Transverse colon (tissue), 4 donors: ENCODE results near the gene CDCA3. TPM values are rescaled to one million over a fixed set of nuclear protein-coding genes. Genes with fewer than 3 reads are reported as not detected.

ENCODE experiments used
- DNase-seq: peaks from one replicate; pipeline ENCODE4 v3.0.0-alpha.2; 2019
- H3K27ac ChIP-seq, 4 donors: fragments of 200-600 bp; sonication (generic); 2 replicates each; pipeline ENCODE4 v1.5.1; 2016 to 2018; ENCODE audit warnings: inconsistent platforms in 4 of 4
- H3K27me3 ChIP-seq: fragments of 200-600 bp; sonication (generic); 2 replicates; pipeline ENCODE4 v1.5.1; 2017; ENCODE audit warnings: inconsistent platforms
- H3K36me3 ChIP-seq, 4 donors: fragments of 200-600 bp; sonication (generic); 2 replicates each; pipeline ENCODE4 v1.5.1; 2017 to 2019; ENCODE audit warnings: inconsistent platforms in 4 of 4
- H3K4me1 ChIP-seq, 4 donors: fragments of 200-600 bp; sonication (generic); 2 replicates each; pipeline ENCODE4 v1.5.1; 2017 to 2020; ENCODE audit warnings: inconsistent platforms in 4 of 4
- H3K4me3 ChIP-seq, 4 donors: fragments of 200-600 bp; sonication (generic); 1 replicate in 1 of 4; 2 replicates in 3 of 4; pipeline versions ENCODE4 v1.5.1 to v1.6.1; 2017 to 2019; ENCODE audit warnings: inconsistent platforms in 4 of 4
- H3K9me3 ChIP-seq, 2 donors: fragments of 200-600 bp; sonication (generic); 2 replicates each; pipeline ENCODE4 v1.5.1; 2017 to 2019; ENCODE audit warnings: inconsistent platforms in 2 of 2
- EP300 ChIP-seq: sonication (generic); formaldehyde crosslinking; IDR thresholded peaks from one replicate; pipeline ENCODE4 v1.6.1; 2017; ENCODE audit warnings: antibody characterized with exemption, low read depth
- POLR2A ChIP-seq: fragments of 450-650 bp; IDR thresholded peaks from one replicate; pipeline ENCODE4 v1.6.1; 2016; ENCODE audit warnings: antibody characterized with exemption, mild to moderate bottlenecking, moderate library complexity
- POLR2AphosphoS5 ChIP-seq, 3 donors: sonication (generic); formaldehyde crosslinking; IDR thresholded peaks; one replicate each; pipeline ENCODE4 v1.6.1; 2016; ENCODE audit warnings: antibody characterized with exemption in 3 of 3
- WGBS, 2 donors: methylation state at CpG; one replicate each; pipeline ENCODE4 v1.1.5; 2018; ENCODE audit warnings: low coverage in 1 of 2; 5-methylcytosine and 5-hydroxymethylcytosine counted together
- in situ Hi-C, 4 donors: fragments of 200-750 bp; cut with MboI; loops; one replicate each; pipeline versions ENCODE4 v1.15.0 to v1.15.1; 2017; ENCODE audit warnings: low sequenced_read_pairs in 3 of 4, low pct_ligation_motif_present in 1 of 4, low pct_unique_long_range_greater_than_20kb in 1 of 4
- intact Hi-C: fragments of 100-400 bp; cut with DNase I; formaldehyde crosslinking; loops from one replicate; pipeline ENCODE4 v1.15.1; 2023; ENCODE audit warnings: low total_unique reads
- total RNA-seq, 4 donors: library from RNA; depleted of rRNA; stranded (reverse); fragments of >200 nt; gene quantifications; one replicate each; pipeline ENCODE4 v1.1.0, GENCODE V29; 2016
- TF ChIP-seq, protein P1 (sequence below), 5 experiments: fragments of 200-600 bp in 3 of 5; fragments of 450-650 bp in 2 of 5; sonication (generic) in 3 of 5; IDR thresholded peaks; 1 replicate in 2 of 5; 2 replicates in 3 of 5; pipeline ENCODE4 v1.5.1; 2016 to 2017; ENCODE audit warnings: antibody characterized with exemption in 5 of 5, inconsistent platforms in 3 of 5, mild to moderate bottlenecking in 2 of 5, moderate library complexity in 1 of 5

CDCA3 gene
- total RNA-seq, 4 donors from 2014 or later, result 3.0 to 8.8 (median 3.3) TPM; not detected in 1

DNA sequence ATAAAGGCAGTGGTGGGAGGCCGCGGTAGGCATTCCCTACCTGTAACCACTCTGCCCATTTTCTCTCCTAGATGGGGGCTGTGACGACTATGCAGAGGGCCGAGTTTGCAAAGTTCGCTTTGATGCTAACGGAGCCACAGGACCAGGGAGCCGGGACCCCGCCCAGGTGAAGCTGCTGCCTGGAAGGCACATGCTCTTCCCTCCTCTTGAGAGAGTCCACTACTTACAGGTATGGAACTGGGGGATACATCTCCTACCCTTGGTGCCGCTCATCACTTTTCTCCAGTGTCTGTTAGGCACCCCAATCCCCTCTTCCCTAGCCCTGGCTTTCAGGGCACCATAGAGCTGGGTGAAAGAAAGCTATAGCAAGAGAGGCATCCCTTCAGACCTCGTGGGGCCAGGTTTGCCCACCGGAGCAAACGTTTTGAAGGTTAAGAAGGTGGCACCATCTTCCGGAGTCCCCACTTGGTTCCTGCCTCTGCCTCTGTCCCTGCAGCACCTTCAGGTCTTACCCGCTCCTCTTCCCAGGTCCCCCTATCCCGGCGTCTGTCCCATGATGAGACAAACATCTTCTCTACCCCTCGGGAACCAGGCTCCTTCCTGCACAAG lies 24.9 kb downstream of the CDCA3 start:
- no peak for DNase-seq
- no peak overlapping the region for H3K4me3 ChIP-seq
- no peak overlapping the region for H3K27ac ChIP-seq
- 76 to 87% methylated on average over 3 to 17 of the region's 17 CpGs for WGBS, 2 donors
- H3K4me1 ChIP-seq, result peaks cover 14 to 43% (median 28%) of the 10 kb centered on the region in 4 donors
- TF ChIP-seq POLR2AphosphoS5 (IDR thresholded peaks at IDR 0.05) (no peak), EP300 (no peak), POLR2A (no peak)
- TF ChIP-seq, protein P1, sequence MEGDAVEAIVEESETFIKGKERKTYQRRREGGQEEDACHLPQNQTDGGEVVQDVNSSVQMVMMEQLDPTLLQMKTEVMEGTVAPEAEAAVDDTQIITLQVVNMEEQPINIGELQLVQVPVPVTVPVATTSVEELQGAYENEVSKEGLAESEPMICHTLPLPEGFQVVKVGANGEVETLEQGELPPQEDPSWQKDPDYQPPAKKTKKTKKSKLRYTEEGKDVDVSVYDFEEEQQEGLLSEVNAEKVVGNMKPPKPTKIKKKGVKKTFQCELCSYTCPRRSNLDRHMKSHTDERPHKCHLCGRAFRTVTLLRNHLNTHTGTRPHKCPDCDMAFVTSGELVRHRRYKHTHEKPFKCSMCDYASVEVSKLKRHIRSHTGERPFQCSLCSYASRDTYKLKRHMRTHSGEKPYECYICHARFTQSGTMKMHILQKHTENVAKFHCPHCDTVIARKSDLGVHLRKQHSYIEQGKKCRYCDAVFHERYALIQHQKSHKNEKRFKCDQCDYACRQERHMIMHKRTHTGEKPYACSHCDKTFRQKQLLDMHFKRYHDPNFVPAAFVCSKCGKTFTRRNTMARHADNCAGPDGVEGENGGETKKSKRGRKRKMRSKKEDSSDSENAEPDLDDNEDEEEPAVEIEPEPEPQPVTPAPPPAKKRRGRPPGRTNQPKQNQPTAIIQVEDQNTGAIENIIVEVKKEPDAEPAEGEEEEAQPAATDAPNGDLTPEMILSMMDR (IDR thresholded peaks at IDR 0.05), result no peak
- peaks cover 67% of the 10 kb centered on the region for H3K27me3 ChIP-seq
- no peaks in the 10 kb centered on the region for H3K9me3 ChIP-seq
- in situ Hi-C loops (loop anchor here in 3 of 4 donors (10.0 to 25.0 kb wide), 2 partner anchors 81 to 89 kb away; no protein-coding TSS in a partner anchor), intact Hi-C loops (loop anchor here (5.0 kb wide), 1 partner anchor 89 kb away; no protein-coding TSS in a partner anchor)
- H3K36me3 ChIP-seq, result no peaks in the 10 kb centered on the region

DNA sequence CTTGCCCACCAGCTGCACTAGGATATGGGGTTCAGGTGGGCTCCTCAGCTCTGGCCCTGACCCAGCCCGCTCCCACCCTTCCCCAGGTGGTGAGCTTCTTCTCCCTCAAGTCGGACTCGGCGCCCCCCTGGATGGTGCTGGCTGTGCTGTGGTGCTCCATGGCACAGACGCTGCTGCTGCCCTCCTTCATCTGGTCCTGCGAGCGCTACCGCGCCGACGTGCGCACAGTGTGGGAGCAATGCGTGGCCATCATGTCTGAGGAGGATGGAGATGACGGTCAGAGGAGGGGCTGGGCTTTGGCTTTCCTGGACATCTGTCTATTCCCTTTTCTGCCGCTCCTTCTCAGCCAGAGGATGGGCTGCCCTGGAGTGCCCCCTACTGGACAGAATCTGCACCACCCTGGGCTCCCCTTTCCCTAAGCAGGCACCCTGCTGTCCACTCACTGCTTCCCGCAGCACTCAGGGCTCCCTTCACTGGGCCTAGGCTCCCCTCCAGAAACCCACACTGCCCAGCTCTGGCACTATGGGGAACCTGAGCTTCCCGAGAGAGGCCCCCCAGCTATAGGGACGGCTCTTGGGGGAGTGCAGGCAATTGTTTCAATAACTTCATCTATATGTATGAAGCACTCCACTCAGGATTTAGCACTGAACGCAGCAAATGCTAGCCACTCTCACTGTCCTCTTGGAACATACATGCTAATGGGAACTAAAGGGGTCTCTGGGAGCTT lies 25.5 kb downstream of the CDCA3 start:
- Histone ChIP-seq H3K9me3 (no peaks in the 10 kb centered on the region), H3K4me3 (no peak overlapping the region), H3K27ac (no peak overlapping the region), H3K27me3 (peaks cover 67% of the 10 kb centered on the region), H3K4me1 (peaks cover 14 to 47% (median 30%) of the 10 kb centered on the region in 4 donors), H3K36me3 (no peaks in the 10 kb centered on the region)
- TF ChIP-seq POLR2A (no peak), EP300 (no peak), POLR2AphosphoS5 (IDR thresholded peaks at IDR 0.05) (no peak)
- TF ChIP-seq, protein P1 (IDR thresholded peaks at IDR 0.05), result peak; percentile 90 to 95 (median 92)
- intact Hi-C loops (loop anchor here (5.0 kb wide), 1 partner anchor 88 kb away; no protein-coding TSS in a partner anchor), in situ Hi-C loops (loop anchor here in 3 of 4 donors (10.0 to 25.0 kb wide), 2 partner anchors 81 to 88 kb away; no protein-coding TSS in a partner anchor)
- 18 to 29% methylated on average over 1 to 19 of the region's 19 CpGs for WGBS, 2 donors
- peak; percentile 89 for DNase-seq

DNA sequence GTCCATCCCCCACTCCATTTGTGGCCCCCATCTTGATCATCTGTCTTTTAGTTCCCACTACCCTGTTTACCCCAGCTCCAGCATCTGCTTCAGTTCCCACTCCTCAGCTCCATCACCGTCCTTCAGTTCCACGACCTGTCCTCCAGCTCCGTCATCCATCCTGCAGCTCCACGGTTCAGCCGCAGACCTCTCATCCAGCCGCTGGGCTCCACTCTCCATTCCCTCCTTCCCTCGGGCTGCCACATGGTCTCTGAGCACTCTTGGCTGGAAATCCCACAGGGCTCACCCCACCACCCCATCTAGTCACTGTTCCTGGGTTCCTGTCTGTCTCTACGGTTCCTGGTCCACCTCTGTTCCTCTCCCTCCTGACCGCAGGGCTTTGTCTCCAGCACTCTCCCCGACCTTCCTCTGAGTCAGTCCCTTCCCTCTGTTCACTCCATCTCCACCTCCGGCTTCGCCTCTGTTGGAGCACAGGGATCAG lies 26.1 kb downstream of the CDCA3 start:
- Histone ChIP-seq H3K36me3 (no peaks in the 10 kb centered on the region), H3K9me3 (no peaks in the 10 kb centered on the region), H3K4me3 (no peak overlapping the region), H3K4me1 (peaks cover 14 to 47% (median 30%) of the 10 kb centered on the region in 4 donors), H3K27ac (no peak overlapping the region), H3K27me3 (peaks cover 61% of the 10 kb centered on the region)
- intact Hi-C loops, result loop anchor here (5.0 kb wide), 1 partner anchor 88 kb away; no protein-coding TSS in a partner anchor
- 51 to 53% methylated on average over 7 to 12 of the region's 12 CpGs for WGBS, 2 donors
- TF ChIP-seq POLR2AphosphoS5 (IDR thresholded peaks at IDR 0.05), result no peak
- in situ Hi-C loops, result loop anchor here in 3 of 4 donors (10.0 to 25.0 kb wide), 2 partner anchors 80 to 88 kb away; no protein-coding TSS in a partner anchor
- DNase-seq, result no peak

DNA sequence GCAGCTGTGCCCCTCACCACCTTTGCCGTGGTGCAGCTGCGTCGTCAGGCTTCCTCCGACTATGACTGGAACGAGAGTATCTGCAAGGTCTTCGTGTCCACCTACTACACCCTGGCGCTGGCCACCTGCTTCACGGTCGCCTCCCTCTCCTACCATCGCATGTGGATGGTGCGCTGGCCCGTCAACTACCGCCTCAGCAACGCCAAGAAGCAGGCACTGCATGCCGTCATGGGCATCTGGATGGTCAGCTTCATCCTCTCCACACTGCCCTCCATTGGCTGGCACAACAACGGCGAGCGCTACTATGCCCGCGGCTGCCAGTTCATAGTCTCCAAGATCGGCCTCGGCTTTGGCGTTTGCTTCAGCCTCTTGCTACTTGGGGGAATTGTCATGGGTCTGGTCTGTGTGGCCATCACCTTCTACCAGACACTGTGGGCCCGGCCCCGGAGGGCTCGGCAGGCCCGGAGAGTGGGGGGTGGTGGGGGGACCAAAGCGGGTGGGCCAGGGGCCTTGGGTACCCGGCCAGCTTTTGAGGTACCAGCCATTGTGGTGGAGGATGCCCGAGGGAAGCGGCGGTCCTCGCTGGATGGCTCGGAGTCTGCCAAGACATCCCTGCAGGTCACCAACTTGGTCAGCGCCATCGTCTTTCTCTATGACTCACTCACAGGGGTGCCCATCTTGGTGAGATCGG lies 26.9 kb downstream of the CDCA3 start:
- H3K4me1 ChIP-seq, result peaks cover 14 to 40% (median 25%) of the 10 kb centered on the region in 4 donors

More for the DNA sequence above, 26.9 kb downstream of the CDCA3 start:
- no peaks in the 10 kb centered on the region for H3K9me3 ChIP-seq
- DNase-seq, result no peak
- intact Hi-C loops (no loop called here), in situ Hi-C loops (loop anchor here in 1 of 4 donors (10.0 kb wide), 1 partner anchor 79 kb away; no protein-coding TSS in a partner anchor)
- H3K27ac ChIP-seq, result no peak overlapping the region
- H3K4me3 ChIP-seq, result no peak overlapping the region
- H3K27me3 ChIP-seq, result peaks cover 54% of the 10 kb centered on the region
- TF ChIP-seq EP300 (no peak), POLR2A (no peak), POLR2AphosphoS5 (IDR thresholded peaks at IDR 0.05) (no peak)
- TF ChIP-seq, protein P1 (IDR thresholded peaks at IDR 0.05), result no peak
- 79 to 86% methylated on average over 7 to 37 of the region's 37 CpGs for WGBS, 2 donors
- no peaks in the 10 kb centered on the region for H3K36me3 ChIP-seq
